HG02759 (cell line): Measurements from ENCODE around the gene PPY.
"Not testable (repeated sequence)": the region's sequence is repeated elsewhere in the genome, so short reads cannot be mapped to it uniquely, and the experiment has no call there.

ENCODE experiments used
- ATAC-seq: cut with Tn5 transposase; IDR thresholded peaks from one replicate; pipeline ENCODE4 v1.9.1; 2021; ENCODE audit warnings: mild to moderate bottlenecking, moderate library complexity; ENCODE audit not compliant: unreplicated experiment

Gene PPY

GRCh38 chr17:43942051-43942685 lies at the start of gene PPY:
Gene PPY (minus strand): TSS chr17:43942476. CDS start chr17:43941654, 822 bp downstream.
- no peak for ATAC-seq

GRCh38 chr17:43988301-43988700 lies 46.0 kb upstream of the PPY start:
- no peak for ATAC-seq

GRCh38 chr17:43987131-43988021 lies 45.1 kb upstream of the PPY start:
- no peak for ATAC-seq

GRCh38 chr17:43986225-43986981 lies 44.1 kb upstream of the PPY start:
- no peak for ATAC-seq

GRCh38 chr17:43984521-43984920 lies 42.2 kb upstream of the PPY start:
- ATAC-seq: no peak

- no peak for ATAC-seq
Observed at GRCh38 chr17:43983515-43984411, 41.5 kb upstream of the PPY start.

GRCh38 chr17:43983196-43983514 lies 40.9 kb upstream of the PPY start:
- ATAC-seq: no peak

GRCh38 chr17:43982171-43982570 lies 39.9 kb upstream of the PPY start:
- ATAC-seq: no peak

GRCh38 chr17:43979671-43980070 lies 37.4 kb upstream of the PPY start:
- ATAC-seq: no peak

- no peak for ATAC-seq
Observed at GRCh38 chr17:43979011-43979410, 36.7 kb upstream of the PPY start.

- ATAC-seq: no peak
Observed at GRCh38 chr17:43978078-43978477, 35.8 kb upstream of the PPY start.

- no peak for ATAC-seq
Observed at GRCh38 chr17:43976963-43977837, 34.9 kb upstream of the PPY start.

GRCh38 chr17:43975898-43976297 lies 33.6 kb upstream of the PPY start:
- ATAC-seq: no peak

- no peak for ATAC-seq
Observed at GRCh38 chr17:43974382-43975266, 32.3 kb upstream of the PPY start.

- ATAC-seq: not testable (repeated sequence)
Observed at GRCh38 chr17:43972444-43973212, 30.4 kb upstream of the PPY start.

- not testable (repeated sequence) for ATAC-seq
Observed at GRCh38 chr17:43971436-43971835, 29.2 kb upstream of the PPY start.

- ATAC-seq: no peak
Observed at GRCh38 chr17:43970366-43970765, 28.1 kb upstream of the PPY start.
